Stimulated activated CD8-positive, alpha-beta memory T cell treated with anti-CD3 and anti-CD28 coated beads, Interleukin-15, amount 100 ng/mL, for 1 hour (primary cell): Measurements from ENCODE around the gene NDUFV2.

Experiments
- DNase-seq: peaks from one replicate; pipeline ENCODE4 v3.0.0-alpha.2; 2020; ENCODE audit warnings: low read depth

NDUFV2 gene

DNA sequence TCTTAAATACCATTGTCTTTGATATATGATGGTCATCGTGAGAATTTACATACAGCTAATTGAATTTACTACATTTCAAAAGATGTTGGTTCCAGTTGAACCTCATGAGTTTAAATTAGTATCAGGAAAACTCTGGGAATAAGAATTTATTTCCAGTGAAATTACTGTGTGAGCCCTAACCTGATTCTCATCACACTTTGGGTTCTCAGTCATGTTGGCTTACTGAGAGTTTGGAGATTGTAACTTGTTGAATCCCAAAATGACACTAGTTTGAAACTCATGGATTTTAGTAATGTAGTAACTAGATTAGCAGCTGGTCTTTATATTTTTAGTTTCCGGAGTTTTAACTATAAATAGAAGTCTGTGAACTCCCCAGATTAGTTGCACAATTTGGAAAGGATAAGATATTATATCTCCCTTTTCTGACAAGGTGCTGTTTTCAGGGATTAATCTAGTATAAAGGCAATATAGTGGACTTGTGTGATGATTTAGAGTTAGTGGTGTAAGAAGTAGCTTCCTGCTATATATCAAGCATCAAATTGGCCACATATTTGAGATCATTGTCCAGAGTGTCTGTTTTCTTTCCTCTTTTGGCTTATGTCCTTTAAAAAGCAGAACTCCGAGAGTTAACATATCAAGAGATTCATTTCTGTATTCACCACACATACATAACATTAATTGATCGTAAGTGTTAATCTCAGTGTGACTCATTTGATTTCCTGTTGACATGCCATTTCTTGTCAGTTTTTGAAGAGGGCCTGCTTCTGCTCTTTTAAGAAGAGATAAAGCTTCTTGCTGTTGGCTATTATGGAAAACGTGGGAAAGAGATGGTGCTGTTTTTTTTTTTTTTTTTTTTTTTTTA lies 15.7 kb downstream of the NDUFV2 start:
- DNase-seq, result no peak

DNA sequence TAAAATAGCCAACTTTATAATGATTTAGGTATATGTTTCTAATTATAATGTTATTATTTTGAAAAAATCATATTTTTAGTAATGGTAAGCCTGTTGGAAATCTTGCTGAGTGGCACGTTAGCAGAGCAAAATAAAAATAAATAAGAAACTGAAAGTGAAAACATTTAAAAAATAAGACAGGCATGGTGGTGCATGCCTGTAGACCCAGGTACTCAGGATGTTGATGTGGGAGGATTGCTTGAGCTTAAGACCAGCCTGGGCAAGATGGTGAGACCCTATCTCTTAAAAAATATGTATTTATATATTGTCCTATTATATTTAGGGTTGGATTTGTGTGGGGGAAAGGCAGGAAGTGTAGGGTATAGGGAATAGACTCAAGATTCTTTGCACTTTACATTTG lies 18.3 kb downstream of the NDUFV2 start:
- no peak for DNase-seq

DNA sequence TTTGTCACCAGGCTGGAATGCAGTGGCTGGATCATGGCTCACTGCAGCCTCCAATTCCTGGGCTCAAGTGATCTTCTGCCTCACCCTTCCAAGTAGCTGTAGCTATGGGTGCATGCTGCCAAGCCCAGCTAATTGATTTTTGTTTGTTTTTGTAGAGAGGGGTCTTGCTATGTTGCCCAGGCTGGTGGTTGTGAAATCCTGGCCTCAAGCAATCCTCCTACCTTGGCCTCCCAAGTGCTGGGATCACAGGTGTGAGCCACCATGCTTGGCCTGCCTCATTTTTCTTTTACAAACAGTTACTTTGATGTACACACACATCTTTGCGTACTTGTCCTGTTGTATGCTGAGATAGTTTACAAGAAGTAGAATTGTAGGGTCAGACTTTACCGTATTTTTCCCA lies 21.0 kb downstream of the NDUFV2 start:
- no peak for DNase-seq

DNA sequence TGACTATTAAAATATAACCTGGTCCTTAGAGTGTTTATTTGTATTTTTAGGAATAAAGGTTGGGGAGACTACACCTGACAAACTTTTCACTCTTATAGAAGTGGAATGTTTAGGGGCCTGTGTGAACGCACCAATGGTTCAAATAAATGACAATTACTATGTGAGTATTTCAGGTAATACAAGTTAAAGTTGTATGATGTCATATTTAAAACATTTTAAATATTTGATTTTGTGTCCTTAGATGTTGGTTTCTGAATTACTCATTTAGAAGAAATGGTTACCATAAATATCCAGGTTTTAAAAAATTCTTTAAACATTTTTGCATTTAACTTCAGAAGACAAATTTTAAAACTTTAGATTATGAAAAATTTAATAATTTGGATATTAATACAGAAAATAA lies 22.3 kb downstream of the NDUFV2 start:
- DNase-seq, result no peak

DNA sequence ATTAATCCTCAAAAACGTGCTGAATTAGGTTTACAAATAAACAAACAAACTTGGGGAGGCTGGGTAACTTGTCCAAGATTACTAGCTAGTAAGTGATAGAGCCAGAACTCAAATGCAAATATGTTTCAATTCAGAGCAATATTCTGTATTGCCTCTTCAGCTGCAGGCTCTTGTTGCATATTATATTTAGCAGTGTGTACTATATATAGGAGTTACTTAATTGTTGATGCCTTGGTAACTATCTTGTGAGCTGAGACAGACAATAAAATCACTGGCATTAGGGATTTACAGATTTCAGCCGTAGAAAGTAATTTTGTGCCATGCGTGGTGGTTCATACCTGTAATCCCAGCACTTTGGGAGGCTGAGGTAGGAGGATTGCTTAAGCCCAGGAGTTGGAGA lies 23.8 kb downstream of the NDUFV2 start:
- DNase-seq, result no peak

DNA sequence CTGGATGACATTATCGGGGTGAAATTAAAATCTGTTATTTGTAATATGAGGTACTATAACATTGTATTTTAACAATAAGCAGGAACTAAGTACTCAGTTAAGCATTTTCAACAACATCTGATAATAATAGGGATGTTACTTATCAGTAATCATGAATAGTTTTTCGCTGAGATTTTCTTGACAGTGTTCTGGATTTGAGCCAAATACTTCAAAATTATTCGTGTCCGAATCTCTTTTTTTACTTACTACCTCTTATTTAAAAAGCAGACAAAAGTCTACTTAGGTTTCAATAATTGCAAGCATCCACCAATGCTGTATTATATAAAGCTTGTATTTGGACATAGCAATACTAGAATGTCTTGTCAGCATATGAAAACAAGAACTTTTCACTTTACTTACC lies 27.7 kb downstream of the NDUFV2 start:
- DNase-seq, result no peak

DNA sequence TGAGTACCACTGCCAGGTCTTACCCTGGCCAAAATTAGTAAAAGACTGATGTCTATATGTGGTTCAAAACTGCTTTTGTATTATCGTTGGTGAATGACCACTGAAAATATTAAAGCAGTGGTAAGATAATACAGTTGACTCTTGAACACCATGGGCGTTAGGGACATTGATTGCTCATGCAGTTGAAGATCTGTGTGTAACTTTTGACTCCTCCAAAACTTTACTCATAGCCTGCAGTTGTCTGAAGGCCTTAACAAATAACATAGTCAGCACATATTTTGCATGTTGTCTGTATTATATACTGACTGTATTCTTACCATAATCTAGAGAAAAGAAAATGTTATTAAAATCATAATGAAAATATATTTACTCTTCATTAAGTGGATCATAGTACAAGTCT lies 28.3 kb downstream of the NDUFV2 start:
- DNase-seq, result no peak

DNA sequence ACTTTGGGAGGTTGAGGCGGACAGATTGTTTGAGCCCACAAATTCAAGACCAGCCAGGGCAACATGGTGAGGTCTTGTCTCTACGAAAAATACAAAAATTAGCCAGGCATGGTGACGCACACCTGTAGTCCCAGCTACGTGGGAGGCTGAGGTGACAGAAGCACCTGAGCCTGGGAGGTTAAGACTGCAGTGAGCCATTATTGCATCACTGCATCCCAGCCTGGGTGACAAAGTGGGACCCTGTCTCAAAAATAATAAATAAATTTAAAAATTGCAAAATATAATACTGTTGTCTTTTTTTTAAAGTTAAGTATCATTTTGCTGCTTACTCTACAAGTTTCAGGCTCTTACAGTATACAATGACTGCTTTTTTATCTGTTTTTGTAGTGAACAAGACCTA lies 30.1 kb downstream of the NDUFV2 start:
- no peak for DNase-seq

DNA sequence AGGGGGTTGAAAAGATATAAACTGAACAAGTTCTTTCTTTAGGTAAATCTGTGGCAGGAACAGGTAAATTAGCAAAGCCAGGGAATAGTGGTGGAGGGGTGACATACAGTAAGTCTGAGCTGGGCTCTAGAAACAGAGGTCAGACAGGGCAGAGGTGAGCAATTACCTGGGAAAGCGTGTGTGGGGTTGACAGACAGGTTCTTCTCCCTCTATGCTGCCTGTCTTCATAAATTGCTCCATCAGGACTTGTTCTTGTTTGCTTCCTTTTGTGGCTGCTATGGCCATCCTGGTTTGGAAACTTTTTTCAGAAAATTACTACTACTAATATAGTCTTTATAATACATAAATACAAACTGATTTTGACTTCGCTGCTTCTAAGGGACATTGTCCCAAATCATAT lies 30.7 kb downstream of the NDUFV2 start:
- DNase-seq, result no peak

DNA sequence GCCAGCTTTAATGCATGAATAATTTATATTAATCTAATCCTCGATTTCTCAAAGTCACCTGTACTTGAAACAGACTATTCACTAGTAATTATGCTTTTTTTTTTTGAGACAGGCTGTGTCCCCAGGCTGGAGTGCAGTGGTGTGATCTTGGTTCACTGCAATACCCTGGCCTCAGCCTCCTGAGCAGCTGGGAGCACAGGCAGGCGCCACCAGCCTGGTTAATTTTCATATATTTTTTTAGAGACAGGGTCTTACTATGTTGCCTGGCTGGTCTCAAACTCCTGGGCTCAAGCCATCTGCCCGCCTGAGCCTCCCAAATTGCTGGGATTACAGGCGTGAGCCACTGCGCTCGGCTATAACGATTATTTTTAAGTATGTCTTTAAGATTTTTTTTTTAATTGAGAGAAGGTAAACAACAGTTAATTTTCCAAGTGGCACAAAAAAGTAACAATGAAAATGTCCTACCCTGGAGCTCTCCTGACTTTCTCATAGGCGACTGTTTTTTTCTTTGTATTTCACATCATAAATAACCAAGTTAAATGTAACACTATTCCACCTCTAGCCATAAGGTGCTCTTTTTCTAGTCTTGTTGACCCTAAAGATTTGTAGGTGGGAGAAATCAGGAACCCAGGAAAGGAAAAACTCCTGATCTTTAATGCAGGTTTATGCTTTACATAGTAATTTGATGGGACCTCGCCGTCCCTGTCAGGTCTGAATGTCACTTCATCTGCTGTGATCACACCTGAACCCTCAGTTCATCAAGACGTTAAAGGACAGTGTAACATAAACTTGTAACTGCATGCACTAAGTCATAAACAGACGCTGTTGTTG lies 32.8 kb downstream of the NDUFV2 start:
- no peak for DNase-seq

DNA sequence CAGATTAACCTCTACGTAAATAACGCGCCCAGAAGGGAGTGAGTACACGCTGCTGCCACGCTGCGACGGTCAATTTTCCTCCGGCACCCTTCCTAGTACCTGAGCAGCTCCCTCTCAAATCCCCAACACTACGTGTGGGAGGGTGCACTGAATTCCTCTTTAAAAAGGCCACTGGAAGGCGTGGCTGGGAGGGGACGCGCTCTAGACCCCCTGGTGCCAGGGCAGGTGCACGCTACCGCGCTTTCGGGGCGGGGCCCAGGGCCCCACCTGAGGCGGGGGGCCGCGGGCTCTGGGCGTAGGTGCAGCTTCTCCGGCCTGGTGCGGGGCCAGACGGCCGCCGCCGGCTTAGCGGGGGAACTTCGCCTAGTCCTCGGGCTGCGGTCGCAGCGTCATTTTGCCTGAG lies 33.4 kb downstream of the NDUFV2 start:
- no peak for DNase-seq

DNA sequence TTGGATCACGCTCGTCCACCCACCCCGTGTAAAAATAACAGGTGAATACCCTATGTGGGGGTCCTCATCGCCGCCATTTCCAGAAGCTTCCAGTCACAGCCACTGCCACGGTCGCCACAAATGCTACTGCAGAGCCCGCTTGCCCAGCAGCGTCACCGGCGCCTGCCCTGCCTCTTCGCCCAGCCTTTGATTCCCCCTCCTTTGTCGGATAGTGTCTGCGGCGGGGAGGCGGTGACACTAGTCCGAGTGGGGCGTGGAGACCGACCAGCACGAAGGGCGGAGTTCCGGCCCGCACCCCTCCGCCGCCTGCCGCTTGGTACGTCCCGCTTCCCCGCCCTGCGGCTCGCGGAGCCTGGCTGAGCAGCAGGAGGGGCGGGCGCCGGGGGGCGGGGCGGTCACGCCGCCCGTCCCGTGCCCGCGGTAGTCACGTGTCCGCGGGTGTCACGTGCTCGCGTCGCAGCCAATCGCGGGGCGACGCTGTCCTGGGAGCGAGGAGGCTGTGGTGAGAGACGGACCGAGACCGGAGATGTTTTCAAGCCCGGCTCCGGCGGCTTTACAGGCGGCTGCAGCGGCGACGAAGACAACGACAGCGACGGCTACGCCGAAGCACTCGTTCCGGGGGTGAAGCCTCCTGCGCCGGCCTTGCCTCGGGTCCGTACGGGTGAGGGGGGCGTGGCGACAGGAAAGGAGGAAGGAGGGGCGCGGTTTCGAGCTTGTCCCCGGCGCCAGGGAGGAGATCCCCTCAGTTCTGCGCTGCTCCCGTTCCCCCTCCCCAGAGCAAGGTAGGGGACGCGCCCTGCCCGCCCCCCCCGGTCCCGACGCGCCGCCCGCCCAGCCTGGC lies 34.0 kb downstream of the NDUFV2 start, which contains the start of gene ANKRD12:
TSS of gene ANKRD12 (plus strand) at position 467 of the 841 bp plus-strand sequence. CDS start 45,652 bp downstream, outside the sequence.
- peak; percentile 93 for DNase-seq

DNA sequence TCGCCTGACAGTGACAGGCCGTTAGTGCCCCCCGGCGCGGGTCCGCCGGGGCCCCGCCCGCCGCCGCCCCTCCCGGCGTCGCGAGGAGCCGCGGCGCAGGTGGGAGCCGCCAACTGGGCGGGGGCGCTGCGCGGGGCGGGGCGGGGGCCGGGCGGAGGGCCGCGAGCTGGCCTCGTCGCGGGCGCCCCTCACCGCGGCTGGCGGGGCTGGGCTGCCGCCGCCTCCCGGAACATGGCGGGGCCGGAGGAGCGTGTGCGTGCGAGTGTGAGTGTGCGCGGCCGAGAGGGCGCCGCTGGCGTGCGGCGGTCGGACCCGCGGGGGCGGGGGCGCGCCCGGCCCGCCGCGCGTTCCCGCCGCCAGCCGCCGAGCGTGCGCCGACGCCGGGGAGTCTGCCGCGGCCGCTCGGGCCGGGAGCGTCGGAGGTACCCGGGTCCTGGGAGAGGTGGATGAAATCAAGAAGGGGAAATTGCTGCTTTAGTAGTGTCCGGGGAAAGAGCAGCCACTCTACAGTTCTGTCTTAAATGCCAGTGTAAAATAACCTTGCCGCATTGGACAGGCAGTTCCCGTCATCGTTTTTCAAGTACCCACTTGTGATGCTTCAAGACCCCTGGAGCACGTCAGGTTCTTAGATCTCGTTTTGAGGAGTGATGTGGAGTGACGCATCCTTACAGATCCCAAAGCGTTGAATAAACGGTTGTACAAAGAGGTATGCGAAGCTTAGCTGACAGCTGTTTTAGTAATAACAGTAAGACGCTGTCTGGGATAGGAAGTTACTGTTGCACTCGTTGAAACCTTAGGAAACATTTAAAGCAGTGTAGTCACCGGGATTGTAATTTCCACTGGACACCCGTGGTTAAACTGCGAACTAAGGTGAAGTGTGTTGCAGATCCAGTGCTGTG lies 34.9 kb downstream of the NDUFV2 start:
- DNase-seq, result peak; percentile 14

DNA sequence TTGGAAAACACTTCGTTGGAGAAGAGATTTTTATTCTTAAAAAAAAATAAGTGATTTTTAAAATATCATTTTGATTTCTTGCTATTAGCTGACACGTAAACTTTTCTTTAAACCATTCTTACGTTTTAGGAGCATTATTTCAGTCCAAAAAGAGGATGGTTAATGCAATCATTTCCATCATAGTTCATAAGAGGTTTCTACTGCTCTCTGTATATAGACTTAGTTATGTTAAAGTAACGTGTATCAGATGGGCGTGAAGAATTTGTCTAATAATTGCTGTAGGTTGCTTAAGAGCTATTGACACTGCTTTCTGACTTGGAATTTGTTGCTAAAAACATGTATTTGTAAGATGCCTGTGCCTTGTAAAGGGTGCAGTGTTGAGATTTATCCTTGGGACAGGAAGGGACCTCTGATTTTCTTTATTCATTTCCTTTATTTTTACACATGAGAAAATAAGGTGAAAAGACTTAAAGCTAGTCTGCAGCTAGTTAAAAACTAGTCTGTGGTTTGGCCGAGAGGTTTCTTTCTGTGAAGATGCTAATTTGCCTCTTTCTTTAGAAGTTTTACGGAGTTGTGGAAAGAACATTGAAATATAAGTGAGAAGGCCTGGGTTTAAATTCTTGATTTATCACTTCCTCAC lies 37.0 kb downstream of the NDUFV2 start:
- DNase-seq, result no peak

DNA sequence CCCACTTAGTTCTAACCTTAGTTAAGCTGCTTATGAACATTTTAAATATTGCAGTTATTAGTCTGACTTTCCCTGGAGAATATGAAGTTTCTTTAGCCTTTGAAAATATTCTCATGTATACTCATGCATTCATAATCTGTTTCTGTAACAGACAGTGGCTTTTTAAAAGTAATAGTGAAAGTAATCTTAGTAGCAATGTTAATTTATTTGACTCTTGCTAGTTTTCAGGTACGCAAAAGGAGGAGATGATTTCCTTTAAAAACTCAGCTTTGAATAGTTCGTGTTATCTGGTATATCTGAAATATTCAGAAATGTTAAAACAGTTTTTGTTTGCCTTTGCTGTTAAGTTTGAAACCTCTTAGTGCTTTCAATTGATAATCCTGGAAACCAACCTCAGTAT lies 37.9 kb downstream of the NDUFV2 start:
- no peak for DNase-seq

DNA sequence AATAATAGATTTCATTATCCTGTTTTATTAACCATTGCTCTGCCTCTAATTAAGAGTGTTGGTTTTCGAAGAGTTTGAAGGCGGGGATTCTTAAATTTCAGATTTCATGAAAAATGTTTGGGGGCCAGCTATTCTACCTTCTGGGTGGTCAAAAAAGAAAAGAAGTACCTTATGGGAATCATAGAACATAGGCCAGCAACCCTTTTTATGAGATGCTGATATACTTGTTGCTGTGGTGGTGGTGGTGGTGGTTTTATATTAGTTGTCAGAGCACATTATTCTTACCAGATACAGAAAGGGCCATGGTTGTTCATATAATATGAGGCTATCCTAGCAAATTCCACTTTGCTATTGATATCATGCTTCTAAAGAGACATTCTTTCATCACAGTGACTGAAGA lies 38.5 kb downstream of the NDUFV2 start:
- DNase-seq, result no peak

DNA sequence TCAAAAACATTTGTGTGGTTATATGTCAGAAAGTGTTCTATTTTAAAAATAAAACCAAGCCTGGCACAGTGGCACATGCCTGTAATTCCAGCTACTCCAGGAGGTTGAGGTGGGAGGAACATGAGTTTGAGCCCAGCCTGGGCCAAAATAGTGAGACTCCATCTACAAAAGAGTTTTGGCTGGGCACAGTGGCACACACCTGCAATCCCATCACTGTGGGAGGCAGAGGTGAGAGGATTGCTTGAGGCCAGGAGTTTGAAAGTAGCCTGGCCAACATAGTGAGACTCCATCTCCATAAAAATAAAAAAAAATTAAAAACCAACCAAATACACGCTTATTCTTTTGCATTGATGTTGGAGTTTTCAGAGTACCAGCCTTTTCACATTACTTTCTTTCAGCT lies 43.7 kb downstream of the NDUFV2 start:
- no peak for DNase-seq

DNA sequence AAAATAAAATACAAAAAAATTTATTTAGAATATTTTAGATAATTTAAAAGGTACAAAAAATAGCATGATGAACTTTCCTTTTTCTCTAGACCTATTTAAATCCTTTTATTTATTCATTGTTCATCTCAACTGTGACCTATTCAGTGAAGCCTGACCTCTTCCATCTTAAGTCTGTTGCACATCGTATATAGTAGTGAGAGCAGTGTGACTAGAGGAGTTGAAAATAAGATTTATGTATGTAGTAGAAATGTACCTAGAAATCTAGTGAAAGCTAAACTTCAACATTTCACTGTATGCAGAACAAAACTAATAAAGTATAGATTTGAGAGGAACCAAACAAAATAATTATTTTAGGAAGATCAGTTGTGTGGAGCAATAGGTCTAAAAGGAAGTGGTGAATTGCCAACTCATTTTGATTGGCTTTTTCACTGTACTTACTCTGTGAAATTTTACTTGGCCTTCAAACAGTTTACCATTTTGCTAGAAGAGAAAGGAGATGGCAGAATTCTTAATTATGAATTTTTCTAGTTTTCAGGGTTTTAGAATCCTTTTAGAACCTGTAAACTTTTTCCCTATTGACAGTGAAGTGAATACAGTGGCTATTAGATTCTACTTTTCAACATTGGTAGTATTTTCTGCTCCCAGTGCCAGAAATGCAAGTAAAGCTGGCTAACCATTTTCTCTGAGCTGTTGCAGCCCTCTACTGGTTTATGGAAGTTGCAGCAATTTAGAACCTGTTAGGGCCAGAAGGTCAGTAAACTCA lies 45.1 kb downstream of the NDUFV2 start:
- no peak for DNase-seq

DNA sequence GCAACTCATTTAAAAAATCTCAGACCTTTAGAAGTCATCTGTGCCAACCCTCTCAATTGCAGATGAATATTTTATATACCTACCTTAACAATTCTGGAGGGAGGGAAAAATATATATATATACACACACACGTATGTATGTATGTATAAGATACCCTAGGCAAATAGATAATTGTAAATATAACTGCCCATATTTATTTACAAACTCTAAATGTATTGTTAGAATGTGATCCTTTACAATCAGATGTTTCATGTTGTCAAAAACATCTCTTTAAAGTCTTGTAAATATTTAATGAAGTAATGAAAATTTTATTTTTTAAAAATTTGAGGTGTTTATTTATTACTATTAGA lies 45.7 kb downstream of the NDUFV2 start:
- no peak for DNase-seq

DNA sequence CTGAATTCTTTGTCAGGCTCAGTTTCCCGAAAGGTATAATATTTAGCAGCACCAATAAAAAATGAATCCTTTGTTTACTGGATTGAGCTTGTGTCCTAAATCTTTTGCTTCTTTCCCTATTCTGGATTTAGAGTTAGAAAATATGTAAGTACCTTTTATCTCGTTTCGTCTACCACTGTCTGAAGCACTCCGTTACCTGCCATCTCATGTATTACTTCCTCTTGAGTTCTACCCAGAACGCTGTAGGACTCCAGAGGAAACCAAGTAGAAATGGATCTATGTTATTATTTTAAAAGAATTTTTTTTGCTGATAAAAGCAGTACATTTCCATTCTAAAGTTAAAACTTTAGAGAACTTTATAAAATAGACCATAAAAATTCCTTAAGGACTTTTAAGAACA lies 47.6 kb downstream of the NDUFV2 start:
- no peak for DNase-seq
